ENCODE results near the gene SIDT1. TPM values are rescaled to one million over a fixed set of nuclear protein-coding genes. Genes with fewer than 3 reads are reported as not detected.
"Not testable (repeated sequence)": the region's sequence is repeated elsewhere in the genome, so short reads cannot be mapped to it uniquely, and the experiment has no call there.

The SIDT1 gene
- total RNA-seq, 1 donor from 2014 or later, result 0.69 TPM

DNA sequence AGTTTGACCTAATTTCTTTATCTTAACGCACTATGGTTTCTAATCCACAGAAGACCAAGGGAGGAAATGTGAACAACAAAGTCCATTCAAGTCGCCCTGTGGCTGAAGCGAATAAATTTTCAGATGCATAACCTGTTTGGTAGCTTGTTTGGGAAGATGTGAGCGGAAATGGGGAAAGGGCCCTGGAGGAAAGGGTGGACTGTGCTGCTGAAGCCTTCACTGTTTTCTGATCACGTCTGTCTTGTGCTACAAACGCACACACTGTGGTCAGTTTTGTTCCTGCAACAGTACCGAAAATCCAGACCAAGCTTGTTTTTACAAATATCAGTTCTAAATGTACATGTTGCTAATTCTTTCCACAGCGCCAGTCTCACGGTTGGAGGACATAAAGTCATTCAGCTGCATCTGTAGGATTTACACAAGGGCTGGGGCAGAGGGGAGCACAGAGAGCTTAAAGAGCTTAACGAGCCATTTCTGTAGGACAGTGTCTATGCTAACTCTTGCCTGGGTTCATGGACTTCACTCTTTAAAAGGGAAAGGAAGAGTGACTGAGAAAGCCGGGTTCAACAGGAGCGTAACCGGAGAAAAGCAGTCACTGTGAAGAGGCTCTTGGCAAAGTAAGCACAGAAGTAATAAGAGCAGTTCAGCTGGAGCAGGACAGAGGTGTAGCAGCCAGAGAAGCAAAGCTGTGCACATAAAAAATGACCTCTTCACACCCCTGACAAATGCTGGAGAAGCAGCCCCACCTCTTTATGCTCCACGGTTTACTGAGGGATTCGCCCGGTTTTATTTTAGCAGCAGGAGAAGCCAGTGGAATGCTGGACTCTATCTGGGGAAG is 97.4 kb downstream of the SIDT1 start:
- no peaks in the 10 kb centered on the region for H3K9me3 ChIP-seq (replicated peaks)
- no peaks in the 10 kb centered on the region for H3K27me3 ChIP-seq (ENCODE audit: low read depth)
- no peak overlapping the region for H3K27ac ChIP-seq (replicated peaks)
- TF ChIP-seq, protein P1, sequence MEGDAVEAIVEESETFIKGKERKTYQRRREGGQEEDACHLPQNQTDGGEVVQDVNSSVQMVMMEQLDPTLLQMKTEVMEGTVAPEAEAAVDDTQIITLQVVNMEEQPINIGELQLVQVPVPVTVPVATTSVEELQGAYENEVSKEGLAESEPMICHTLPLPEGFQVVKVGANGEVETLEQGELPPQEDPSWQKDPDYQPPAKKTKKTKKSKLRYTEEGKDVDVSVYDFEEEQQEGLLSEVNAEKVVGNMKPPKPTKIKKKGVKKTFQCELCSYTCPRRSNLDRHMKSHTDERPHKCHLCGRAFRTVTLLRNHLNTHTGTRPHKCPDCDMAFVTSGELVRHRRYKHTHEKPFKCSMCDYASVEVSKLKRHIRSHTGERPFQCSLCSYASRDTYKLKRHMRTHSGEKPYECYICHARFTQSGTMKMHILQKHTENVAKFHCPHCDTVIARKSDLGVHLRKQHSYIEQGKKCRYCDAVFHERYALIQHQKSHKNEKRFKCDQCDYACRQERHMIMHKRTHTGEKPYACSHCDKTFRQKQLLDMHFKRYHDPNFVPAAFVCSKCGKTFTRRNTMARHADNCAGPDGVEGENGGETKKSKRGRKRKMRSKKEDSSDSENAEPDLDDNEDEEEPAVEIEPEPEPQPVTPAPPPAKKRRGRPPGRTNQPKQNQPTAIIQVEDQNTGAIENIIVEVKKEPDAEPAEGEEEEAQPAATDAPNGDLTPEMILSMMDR (IDR thresholded peaks at IDR 0.05; ENCODE audit: borderline replicate concordance), result no peak
- DNase-seq, result no peak
- no peaks in the 10 kb centered on the region for H3K36me3 ChIP-seq
- intact Hi-C loops (cut with micrococcal nuclease), result loop anchor here (5.0 kb wide), 1 partner anchor 138 kb away; no protein-coding TSS in a partner anchor
- H3K4me1 ChIP-seq, result peaks cover 8% of the 10 kb centered on the region
- no peak overlapping the region for H3K4me3 ChIP-seq

DNA sequence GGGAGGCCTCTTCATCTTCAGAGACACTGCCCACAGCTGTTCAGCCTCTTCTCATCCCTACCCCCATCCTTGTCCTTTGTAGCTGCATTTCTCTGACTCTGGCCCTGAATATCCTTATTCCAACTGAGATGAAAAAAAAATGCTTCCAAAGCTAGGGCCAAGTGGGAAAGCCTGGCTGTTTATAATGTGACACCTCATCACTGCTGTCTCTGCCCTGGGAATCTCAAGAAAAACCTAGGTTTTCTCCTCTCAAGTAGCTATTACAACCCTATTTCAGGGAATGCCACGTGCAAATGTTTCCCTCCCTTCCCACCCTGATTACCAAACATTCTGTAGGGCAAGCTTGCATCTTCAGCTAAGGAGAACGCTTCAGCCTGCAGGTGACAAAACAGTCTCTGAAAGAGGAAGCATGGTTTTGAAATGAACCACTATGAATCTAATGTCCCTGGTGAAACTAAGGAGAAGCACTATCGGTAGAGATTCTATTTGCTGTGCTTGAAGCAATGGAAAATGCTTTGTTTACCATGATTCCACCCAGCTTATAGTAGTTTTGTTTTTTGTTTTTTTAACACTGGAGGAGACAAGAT is 98.7 kb downstream of the SIDT1 start:
- no peaks in the 10 kb centered on the region for H3K9me3 ChIP-seq (replicated peaks)
- peaks cover 8% of the 10 kb centered on the region for H3K4me1 ChIP-seq
- intact Hi-C loops (cut with micrococcal nuclease), result no loop called here
- no peaks in the 10 kb centered on the region for H3K27me3 ChIP-seq (ENCODE audit: low read depth)
- H3K36me3 ChIP-seq, result no peaks in the 10 kb centered on the region
- H3K27ac ChIP-seq (replicated peaks), result no peak overlapping the region
- TF ChIP-seq, protein P1 (IDR thresholded peaks at IDR 0.05; ENCODE audit: borderline replicate concordance), result no peak
- DNase-seq, result no peak
- no peak overlapping the region for H3K4me3 ChIP-seq

DNA sequence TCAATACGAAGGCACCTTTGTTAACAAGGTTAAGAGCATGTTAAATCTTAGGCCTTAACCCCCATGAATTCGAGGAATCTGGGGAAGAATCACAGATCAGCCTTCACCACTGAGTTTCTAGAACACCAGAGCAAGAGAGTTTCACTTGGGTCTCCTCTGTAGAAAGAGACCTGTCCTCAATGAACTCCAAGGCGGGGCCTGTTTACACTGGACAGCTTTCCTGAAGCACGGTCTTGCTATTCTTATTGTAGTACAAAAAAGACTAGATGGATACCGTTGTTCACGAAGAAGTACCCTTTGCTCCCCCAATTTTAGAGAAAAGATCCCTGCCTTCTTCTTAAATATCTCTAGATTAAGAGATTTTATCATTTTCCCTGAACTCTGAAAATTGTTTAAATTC is 99.2 kb downstream of the SIDT1 start:
- TF ChIP-seq, protein P1 (IDR thresholded peaks at IDR 0.05; ENCODE audit: borderline replicate concordance), result no peak
- intact Hi-C loops (cut with micrococcal nuclease), result no loop called here
- no peaks in the 10 kb centered on the region for H3K27me3 ChIP-seq (ENCODE audit: low read depth)
- H3K9me3 ChIP-seq (replicated peaks), result no peaks in the 10 kb centered on the region
- peaks cover 7% of the 10 kb centered on the region for H3K4me1 ChIP-seq
- H3K27ac ChIP-seq (replicated peaks), result no peak overlapping the region
- no peaks in the 10 kb centered on the region for H3K36me3 ChIP-seq
- no peak for DNase-seq
- H3K4me3 ChIP-seq, result no peak overlapping the region

DNA sequence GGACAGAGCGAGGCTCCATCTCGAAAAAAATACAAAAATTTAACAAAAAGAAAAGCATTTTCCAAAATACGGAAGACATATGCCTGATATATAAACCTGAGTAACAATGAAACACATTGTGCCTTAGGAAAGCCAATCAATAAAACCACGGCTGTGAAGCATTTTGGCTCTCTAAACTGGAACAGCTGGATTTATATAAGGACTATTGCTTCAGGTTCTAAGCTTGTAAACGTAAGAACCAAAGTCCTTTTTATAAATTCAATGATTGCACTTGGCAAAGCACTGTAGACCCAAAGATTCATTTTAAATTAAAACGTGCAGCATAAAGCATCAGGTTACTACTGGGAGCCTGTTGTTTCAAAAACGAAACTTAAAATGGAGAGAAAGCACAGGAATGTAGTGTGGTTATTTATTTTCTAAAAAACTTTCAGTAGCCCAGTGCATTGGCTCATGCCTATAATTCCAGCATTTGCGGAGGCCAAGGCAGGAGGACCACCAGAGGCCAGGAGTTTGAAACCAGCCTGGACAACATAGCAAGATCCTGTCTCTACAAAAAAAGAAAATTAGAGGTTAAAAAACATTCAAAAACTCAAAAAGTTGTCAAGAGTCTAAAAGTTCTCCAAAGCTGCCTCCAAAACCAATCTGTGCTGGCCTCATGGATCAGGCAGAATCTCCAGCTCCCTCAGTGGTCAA is 102.6 kb downstream of the SIDT1 start:
- Histone ChIP-seq H3K27ac (replicated peaks) (no peak overlapping the region), H3K27me3 (ENCODE audit: low read depth) (no peaks in the 10 kb centered on the region), H3K36me3 (no peaks in the 10 kb centered on the region), H3K9me3 (replicated peaks) (no peaks in the 10 kb centered on the region), H3K4me3 (no peak overlapping the region), H3K4me1 (no peaks in the 10 kb centered on the region)
- TF ChIP-seq, protein P1 (IDR thresholded peaks at IDR 0.05; ENCODE audit: borderline replicate concordance), result no peak
- intact Hi-C loops (cut with micrococcal nuclease), result no loop called here
- DNase-seq, result no peak

DNA sequence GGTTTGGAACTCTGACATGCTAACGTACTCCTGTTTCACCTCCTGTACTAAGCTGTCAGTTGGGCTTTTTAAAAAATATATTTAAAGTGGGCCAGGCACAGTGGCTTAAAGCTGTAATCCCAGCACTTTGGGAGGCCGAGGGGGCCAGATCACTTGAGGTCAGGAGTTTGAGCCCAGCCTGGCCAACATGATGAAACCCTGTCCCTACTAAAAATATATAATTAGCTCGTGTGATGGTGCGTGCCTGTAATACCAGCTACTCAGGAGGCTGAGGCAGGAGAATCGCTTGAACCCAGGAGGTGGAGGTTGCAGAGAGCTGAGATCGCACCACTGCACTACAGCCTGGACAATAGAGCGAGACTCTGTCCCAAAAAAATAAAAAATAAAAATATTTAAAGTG is 103.7 kb downstream of the SIDT1 start:
- H3K4me3 ChIP-seq; H3K4me1 ChIP-seq; H3K36me3 ChIP-seq; intact Hi-C loops (cut with micrococcal nuclease); DNase-seq; H3K27me3 ChIP-seq (ENCODE audit: low read depth); H3K27ac ChIP-seq (replicated peaks); H3K9me3 ChIP-seq (replicated peaks): not testable (repeated sequence)
